Gastrocnemius medialis (tissue), 4 donors: ENCODE results near the gene TTL.

Experiments
- POLR2A ChIP-seq, 2 donors: fragments of 450-650 bp; IDR thresholded peaks; one replicate each; pipeline ENCODE4 v1.6.1; 2017; ENCODE audit warnings: antibody characterized with exemption in 2 of 2, mild to moderate bottlenecking in 2 of 2, moderate library complexity in 2 of 2
- TF ChIP-seq, protein P1 (sequence below), 5 experiments: fragments of 450-650 bp in 3 of 5; fragments of 200-600 bp in 2 of 5; sonication (generic) in 2 of 5; IDR thresholded peaks in 4 of 5; conservative IDR thresholded peaks in 1 of 5; 1 replicate in 4 of 5; 2 replicates in 1 of 5; pipeline ENCODE4 v1.5.1; 2016 to 2019; ENCODE audit warnings: antibody characterized with exemption in 5 of 5, mild to moderate bottlenecking in 3 of 5, moderate library complexity in 3 of 5

DNA sequence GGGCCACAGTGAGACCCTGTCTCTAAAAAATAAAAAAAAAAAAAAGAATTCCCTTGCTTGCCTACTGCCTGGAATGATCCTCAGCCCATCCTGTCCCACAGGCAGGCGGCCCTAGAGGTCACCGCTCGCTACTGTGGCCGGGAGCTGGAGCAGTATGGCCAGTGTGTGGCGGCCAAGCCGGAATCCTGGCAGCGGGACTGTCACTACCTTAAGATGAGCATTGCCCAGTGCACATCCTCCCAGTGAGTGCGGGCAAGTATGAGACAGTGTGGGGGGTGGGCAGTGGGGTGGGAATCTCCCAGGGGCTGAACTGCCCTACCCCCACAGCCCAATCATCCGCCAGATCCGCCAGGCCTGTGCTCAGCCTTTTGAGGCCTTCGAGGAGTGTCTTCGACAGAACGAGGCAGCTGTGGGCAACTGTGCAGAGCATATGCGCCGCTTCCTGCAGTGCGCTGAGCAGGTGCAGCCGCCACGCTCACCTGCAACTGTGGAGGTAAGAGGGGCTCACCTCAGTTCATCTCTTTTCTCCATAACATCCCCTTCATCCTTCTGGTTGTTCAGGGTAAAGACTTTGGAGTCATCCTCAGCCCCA is 104.0 kb downstream of the TTL start:
- TF ChIP-seq, protein P1, sequence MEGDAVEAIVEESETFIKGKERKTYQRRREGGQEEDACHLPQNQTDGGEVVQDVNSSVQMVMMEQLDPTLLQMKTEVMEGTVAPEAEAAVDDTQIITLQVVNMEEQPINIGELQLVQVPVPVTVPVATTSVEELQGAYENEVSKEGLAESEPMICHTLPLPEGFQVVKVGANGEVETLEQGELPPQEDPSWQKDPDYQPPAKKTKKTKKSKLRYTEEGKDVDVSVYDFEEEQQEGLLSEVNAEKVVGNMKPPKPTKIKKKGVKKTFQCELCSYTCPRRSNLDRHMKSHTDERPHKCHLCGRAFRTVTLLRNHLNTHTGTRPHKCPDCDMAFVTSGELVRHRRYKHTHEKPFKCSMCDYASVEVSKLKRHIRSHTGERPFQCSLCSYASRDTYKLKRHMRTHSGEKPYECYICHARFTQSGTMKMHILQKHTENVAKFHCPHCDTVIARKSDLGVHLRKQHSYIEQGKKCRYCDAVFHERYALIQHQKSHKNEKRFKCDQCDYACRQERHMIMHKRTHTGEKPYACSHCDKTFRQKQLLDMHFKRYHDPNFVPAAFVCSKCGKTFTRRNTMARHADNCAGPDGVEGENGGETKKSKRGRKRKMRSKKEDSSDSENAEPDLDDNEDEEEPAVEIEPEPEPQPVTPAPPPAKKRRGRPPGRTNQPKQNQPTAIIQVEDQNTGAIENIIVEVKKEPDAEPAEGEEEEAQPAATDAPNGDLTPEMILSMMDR (IDR thresholded peaks at IDR 0.05 in 4 of 5, conservative IDR thresholded peaks at IDR 0.05 in 1 of 5), result no peak
- no peak for TF ChIP-seq POLR2A (IDR thresholded peaks at IDR 0.05)
